ENCODE results near the gene FOS.

DNA sequence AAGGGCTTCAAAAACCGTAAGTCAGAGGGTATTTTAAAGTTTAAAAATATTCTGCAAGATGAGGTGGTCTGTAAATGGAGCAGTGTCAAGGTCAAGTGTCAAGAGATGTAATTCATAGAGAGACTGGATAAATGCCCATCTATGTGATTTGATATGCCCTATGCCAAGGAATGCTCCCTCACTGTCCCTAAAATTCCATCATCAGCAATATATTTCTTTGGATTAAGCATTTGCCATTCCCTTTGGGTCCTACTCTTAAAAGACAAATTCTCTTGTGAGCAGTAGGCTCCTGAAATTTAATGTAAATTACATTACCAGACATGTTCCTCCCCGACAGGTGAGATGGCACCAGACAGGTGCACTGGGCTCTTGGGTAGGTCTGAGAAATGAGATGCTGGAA lies 16.0 kb upstream of the FOS start:
- TF ChIP-seq, protein P1, sequence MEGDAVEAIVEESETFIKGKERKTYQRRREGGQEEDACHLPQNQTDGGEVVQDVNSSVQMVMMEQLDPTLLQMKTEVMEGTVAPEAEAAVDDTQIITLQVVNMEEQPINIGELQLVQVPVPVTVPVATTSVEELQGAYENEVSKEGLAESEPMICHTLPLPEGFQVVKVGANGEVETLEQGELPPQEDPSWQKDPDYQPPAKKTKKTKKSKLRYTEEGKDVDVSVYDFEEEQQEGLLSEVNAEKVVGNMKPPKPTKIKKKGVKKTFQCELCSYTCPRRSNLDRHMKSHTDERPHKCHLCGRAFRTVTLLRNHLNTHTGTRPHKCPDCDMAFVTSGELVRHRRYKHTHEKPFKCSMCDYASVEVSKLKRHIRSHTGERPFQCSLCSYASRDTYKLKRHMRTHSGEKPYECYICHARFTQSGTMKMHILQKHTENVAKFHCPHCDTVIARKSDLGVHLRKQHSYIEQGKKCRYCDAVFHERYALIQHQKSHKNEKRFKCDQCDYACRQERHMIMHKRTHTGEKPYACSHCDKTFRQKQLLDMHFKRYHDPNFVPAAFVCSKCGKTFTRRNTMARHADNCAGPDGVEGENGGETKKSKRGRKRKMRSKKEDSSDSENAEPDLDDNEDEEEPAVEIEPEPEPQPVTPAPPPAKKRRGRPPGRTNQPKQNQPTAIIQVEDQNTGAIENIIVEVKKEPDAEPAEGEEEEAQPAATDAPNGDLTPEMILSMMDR (conservative IDR thresholded peaks at IDR 0.05; ENCODE audit: low read depth, low read length) = no peak
- TF ChIP-seq CEBPB (IDR thresholded peaks at IDR 0.05; ENCODE audit: low read depth, low read length) (no peak), POLR2A (IDR thresholded peaks at IDR 0.05; ENCODE audit: low read depth, low read length) (no peak), RAD21 (IDR thresholded peaks at IDR 0.05; ENCODE audit: low read length) (no peak)

Measured in IMR-90 (cell line).